ENCODE measurements around the gene NPEPPS. TPM values are rescaled to one million over a fixed set of nuclear protein-coding genes. Genes with fewer than 3 reads are reported as not detected.

Gene NPEPPS
- total RNA-seq, 4 donors from 2014 or later: 79.3 to 116 (median 110) TPM

GRCh38 chr17:47630614-47631013, 99.7 kb downstream of the NPEPPS start:
- Histone ChIP-seq H3K4me3 (no peak overlapping the region), H3K36me3 (peaks cover 0 to 28% of the 10 kb centered on the region in 2 donors), H3K27me3 (no peaks in the 10 kb centered on the region), H3K27ac (no peak overlapping the region), H3K9me3 (no peaks in the 10 kb centered on the region), H3K4me1 (peaks cover 0 to 9% (median 0%) of the 10 kb centered on the region in 3 donors)
- 64% methylated on average over 2 of the region's 2 CpGs; no CpG with 5 or more reads in 1 of the 2 donors for WGBS, 2 donors (ENCODE audit: low coverage in 1 of 2)
- TF ChIP-seq POLR2A (IDR thresholded peaks at IDR 0.05) (no peak), POLR2AphosphoS5 (IDR thresholded peaks at IDR 0.05) (no peak), EP300 (IDR thresholded peaks at IDR 0.05) (no peak), CTCF (IDR thresholded peaks at IDR 0.05) (no peak)
- no peak for ATAC-seq

- H3K27me3 ChIP-seq: no peaks in the 10 kb centered on the region
- H3K36me3 ChIP-seq: peaks cover 0 to 41% of the 10 kb centered on the region in 2 donors
- peak overlapping the region in 2 of 4 donors; percentile 5 to 49 for H3K27ac ChIP-seq
- TF ChIP-seq CTCF (IDR thresholded peaks at IDR 0.05): no peak
- no peak for TF ChIP-seq EP300 (IDR thresholded peaks at IDR 0.05)
- TF ChIP-seq POLR2A (IDR thresholded peaks at IDR 0.05): no peak
- TF ChIP-seq POLR2AphosphoS5 (IDR thresholded peaks at IDR 0.05): no peak
- peaks cover 0 to 9% (median 0%) of the 10 kb centered on the region in 3 donors for H3K4me1 ChIP-seq
- H3K4me3 ChIP-seq: no peak overlapping the region
- WGBS, 2 donors (ENCODE audit: low coverage in 1 of 2): 53 to 93% methylated on average over 3 of the region's 3 CpGs
- H3K9me3 ChIP-seq: no peaks in the 10 kb centered on the region
- ATAC-seq: no peak
Observed at GRCh38 chr17:47632991-47633390, 102.1 kb downstream of the NPEPPS start.

- H3K27ac ChIP-seq: peak overlapping the region in 1 of 4 donors; percentile 49
- no peaks in the 10 kb centered on the region for H3K9me3 ChIP-seq
- no peaks in the 10 kb centered on the region for H3K27me3 ChIP-seq
- TF ChIP-seq CTCF (IDR thresholded peaks at IDR 0.05): no peak
- no peak for TF ChIP-seq POLR2AphosphoS5 (IDR thresholded peaks at IDR 0.05)
- TF ChIP-seq EP300 (IDR thresholded peaks at IDR 0.05): no peak
- no peak for TF ChIP-seq POLR2A (IDR thresholded peaks at IDR 0.05)
- whole genome bisulfite sequencing, 2 donors (ENCODE audit: low coverage in 1 of 2): 83 to 100% methylated on average over 1 of the region's 1 CpG
- ATAC-seq: no peak
- no peak overlapping the region for H3K4me3 ChIP-seq
- peaks cover 0 to 43% of the 10 kb centered on the region in 2 donors for H3K36me3 ChIP-seq
- H3K4me1 ChIP-seq: peaks cover 0 to 9% (median 0%) of the 10 kb centered on the region in 3 donors
Observed at GRCh38 chr17:47633996-47634395, 103.1 kb downstream of the NPEPPS start.

GRCh38 chr17:47634870-47635269, 104.0 kb downstream of the NPEPPS start:
- H3K27me3 ChIP-seq: no peaks in the 10 kb centered on the region
- H3K4me3 ChIP-seq: no peak overlapping the region
- H3K9me3 ChIP-seq: no peaks in the 10 kb centered on the region
- TF ChIP-seq POLR2A (IDR thresholded peaks at IDR 0.05) (no peak), EP300 (IDR thresholded peaks at IDR 0.05) (no peak), CTCF (IDR thresholded peaks at IDR 0.05) (no peak), POLR2AphosphoS5 (IDR thresholded peaks at IDR 0.05) (no peak)
- H3K4me1 ChIP-seq: peaks cover 0 to 9% (median 0%) of the 10 kb centered on the region in 3 donors
- peaks cover 0 to 43% of the 10 kb centered on the region in 2 donors for H3K36me3 ChIP-seq
- ATAC-seq: no peak
- WGBS, 2 donors (ENCODE audit: low coverage in 1 of 2): 100% methylated on average over 2 to 3 of the region's 3 CpGs
- H3K27ac ChIP-seq: no peak overlapping the region

GRCh38 chr17:47635734-47636133, 104.8 kb downstream of the NPEPPS start:
- H3K27ac ChIP-seq: no peak overlapping the region
- WGBS, 2 donors (ENCODE audit: low coverage in 1 of 2): 77 to 93% methylated on average over 2 to 3 of the region's 3 CpGs
- no peaks in the 10 kb centered on the region for H3K27me3 ChIP-seq
- no peak overlapping the region for H3K4me3 ChIP-seq
- no peaks in the 10 kb centered on the region for H3K9me3 ChIP-seq
- TF ChIP-seq EP300 (IDR thresholded peaks at IDR 0.05) (no peak), CTCF (IDR thresholded peaks at IDR 0.05) (no peak), POLR2A (IDR thresholded peaks at IDR 0.05) (no peak), POLR2AphosphoS5 (IDR thresholded peaks at IDR 0.05) (no peak)
- no peak for ATAC-seq
- H3K36me3 ChIP-seq: peaks cover 0 to 37% of the 10 kb centered on the region in 2 donors
- peaks cover 0 to 9% (median 0%) of the 10 kb centered on the region in 3 donors for H3K4me1 ChIP-seq
